Type B pancreatic cell (in vitro differentiated cells): ENCODE measurements around the gene DCTN3. TPM values are rescaled to one million over a fixed set of nuclear protein-coding genes. Genes with fewer than 3 reads are reported as not detected.

ENCODE experiments used
- DNase-seq: peaks from one replicate; pipeline ENCODE4 v3.0.0; 2021; ENCODE audit warnings: mixed read lengths; ENCODE audit not compliant: unreplicated experiment; ENCODE audit errors: extremely low spot score
- H3K27ac Mint-ChIP-seq: 2 replicates; pipeline ENCODE4 v1.8.0; 2021; ENCODE audit warnings: mild to moderate bottlenecking, mixed read lengths
- H3K27me3 Mint-ChIP-seq: 2 replicates; pipeline ENCODE4 v1.8.0; 2021; ENCODE audit warnings: mixed read lengths
- H3K36me3 Mint-ChIP-seq: 2 replicates; pipeline ENCODE4 v1.8.0; 2021; ENCODE audit warnings: mixed read lengths
- H3K4me1 Mint-ChIP-seq: one replicate; pipeline ENCODE4 v1.8.0; 2021; ENCODE audit warnings: mixed read lengths; ENCODE audit not compliant: unreplicated experiment
- H3K4me3 Mint-ChIP-seq: 2 replicates; pipeline ENCODE4 v1.8.0; 2021; ENCODE audit warnings: mild to moderate bottlenecking, mixed read lengths
- H3K9me3 Mint-ChIP-seq: 2 replicates; pipeline ENCODE4 v1.8.0; 2021; ENCODE audit warnings: mixed read lengths
- CTCF ChIP-seq: fragments of 200-600 bp; sonication (generic); conservative IDR thresholded peaks from 2 replicates; pipeline ENCODE4 v1.5.0; 2021; ENCODE audit warnings: antibody characterized with exemption, mild to moderate bottlenecking
- total RNA-seq: library from RNA; stranded (reverse); gene quantifications from 2 replicates; pipeline ENCODE4 v1.2.1, GENCODE V29; 2021; ENCODE audit warnings: low replicate concordance

The DCTN3 gene
- total RNA-seq, 1 donor from 2014 or later = 93.4 TPM

GRCh38 chr9:34654323-34655051 is 34.2 kb upstream of the DCTN3 start:
- Mint-ChIP-seq H3K27ac (peak overlapping the region; percentile 75), H3K27me3 (peaks cover 3% of the 10 kb centered on the region), H3K4me1 (peaks cover 41% of the 10 kb centered on the region), H3K4me3 (peak overlapping the region; percentile 75), H3K36me3 (peaks cover under 1% of the 10 kb centered on the region), H3K9me3 (no peaks in the 10 kb centered on the region)
- no peak for DNase-seq
- no peak for TF ChIP-seq CTCF

GRCh38 chr9:34653151-34654072 is 33.1 kb upstream of the DCTN3 start:
- TF ChIP-seq CTCF = no peak
- H3K9me3 Mint-ChIP-seq = no peaks in the 10 kb centered on the region
- peak overlapping the region; percentile 87 for H3K27ac Mint-ChIP-seq
- DNase-seq = no peak
- H3K36me3 Mint-ChIP-seq = peaks cover 6% of the 10 kb centered on the region
- H3K27me3 Mint-ChIP-seq = peaks cover 3% of the 10 kb centered on the region
- peak overlapping the region; percentile 90 for H3K4me3 Mint-ChIP-seq
- peaks cover 41% of the 10 kb centered on the region for H3K4me1 Mint-ChIP-seq

GRCh38 chr9:34652602-34653000 is 32.3 kb upstream of the DCTN3 start:
- Mint-ChIP-seq H3K27me3 (peaks cover 3% of the 10 kb centered on the region), H3K9me3 (no peaks in the 10 kb centered on the region), H3K4me1 (peaks cover 45% of the 10 kb centered on the region), H3K36me3 (peaks cover 9% of the 10 kb centered on the region), H3K4me3 (peak overlapping the region; percentile 90), H3K27ac (peak overlapping the region; percentile 87)
- no peak for DNase-seq
- TF ChIP-seq CTCF = no peak

- peak; percentile 77 for DNase-seq
- Mint-ChIP-seq H3K4me1 (peaks cover 50% of the 10 kb centered on the region), H3K27ac (peak within 1 kb of the TSS; percentile 87), H3K4me3 (peak within 1 kb of the TSS; percentile 90), H3K36me3 (peaks cover 9% of the 10 kb centered on the region), H3K27me3 (peaks cover 3% of the 10 kb centered on the region), H3K9me3 (no peaks in the 10 kb centered on the region)
- no peak for TF ChIP-seq CTCF
Observed at GRCh38 chr9:34651876-34652601, 31.7 kb upstream of the DCTN3 start, which contains the start of gene IL11RA. Gene IL11RA, plus strand, starts transcription at chr9:34652185. Its CDS starts 3,033 bp downstream, at chr9:34655218.

- Mint-ChIP-seq H3K36me3 (peaks cover 9% of the 10 kb centered on the region), H3K4me3 (peak overlapping the region; percentile 90), H3K27me3 (peaks cover 3% of the 10 kb centered on the region), H3K9me3 (no peaks in the 10 kb centered on the region), H3K27ac (peak overlapping the region; percentile 87), H3K4me1 (peaks cover 51% of the 10 kb centered on the region)
- no peak for TF ChIP-seq CTCF
- no peak for DNase-seq
Observed at GRCh38 chr9:34651321-34651720, 31.0 kb upstream of the DCTN3 start.
